GM12891 (cell line): ENCODE results near the gene OLFM1.

ENCODE experiments used
- DNase-seq: peaks from one replicate; pipeline ENCODE4 v3.0.0; 2011; ENCODE audit warnings: low spot score; ENCODE audit not compliant: insufficient read length
- FAIRE-seq: peaks from 2 replicates; lab custom pipeline; 2011; peaks lifted over from hg19 to GRCh38; lab: Jason Lieb, UNC
- PAX5 ChIP-seq: IDR thresholded peaks from 2 replicates; pipeline ENCODE4 v1.6.1; 2011; ENCODE audit warnings: low read length, moderate library complexity, mild to moderate bottlenecking; ENCODE audit not compliant: insufficient read depth, severe bottlenecking
- POLR2A ChIP-seq: IDR thresholded peaks from 2 replicates; pipeline ENCODE4 v1.6.1; 2011; ENCODE audit warnings: low read depth, low read length, control low read depth
- POLR2AphosphoS5 ChIP-seq: IDR thresholded peaks from 2 replicates; pipeline ENCODE4 v1.6.1; 2011; ENCODE audit warnings: low read depth, low read length, control low read depth
- POU2F2 ChIP-seq: IDR thresholded peaks from 2 replicates; pipeline ENCODE4 v1.6.1; 2011; ENCODE audit warnings: low read depth, mild to moderate bottlenecking, control low read depth, low read length, moderate library complexity
- SPI1 ChIP-seq: IDR thresholded peaks from 2 replicates; pipeline ENCODE4 v1.6.1; 2011; ENCODE audit warnings: low read depth, low read length, control low read depth
- TAF1 ChIP-seq: IDR thresholded peaks from 2 replicates; pipeline ENCODE4 v1.6.1; 2011; ENCODE audit warnings: low read depth, low read length, control low read depth

The OLFM1 gene

GRCh38 chr9:135116371-135116770 lies 28.9 kb downstream of the OLFM1 start:
- TF ChIP-seq PAX5 = no peak
- no peak for TF ChIP-seq POLR2A
- TF ChIP-seq POLR2AphosphoS5 = no peak
- no peak for TF ChIP-seq TAF1
- DNase-seq (no peak), FAIRE-seq (no peak)

- FAIRE-seq (no peak), DNase-seq (no peak)
- TF ChIP-seq TAF1 = no peak
- no peak for TF ChIP-seq SPI1
- no peak for TF ChIP-seq POLR2A
Measured at GRCh38 chr9:135116881-135117280, 29.4 kb downstream of the OLFM1 start.

- FAIRE-seq (no peak), DNase-seq (no peak)
- TF ChIP-seq POLR2A = no peak
- no peak for TF ChIP-seq SPI1
- TF ChIP-seq PAX5 = no peak
- TF ChIP-seq POLR2AphosphoS5 = no peak
- no peak for TF ChIP-seq TAF1
- TF ChIP-seq POU2F2 = no peak
Measured at GRCh38 chr9:135117281-135117680, 29.8 kb downstream of the OLFM1 start.

GRCh38 chr9:135119496-135120064 lies 32.1 kb downstream of the OLFM1 start:
- DNase-seq = no peak
- no peak for FAIRE-seq
- no peak for TF ChIP-seq TAF1
- no peak for TF ChIP-seq POU2F2
- TF ChIP-seq SPI1 = no peak
- no peak for TF ChIP-seq POLR2AphosphoS5
- no peak for TF ChIP-seq PAX5
- TF ChIP-seq POLR2A = no peak

- FAIRE-seq = no peak
- no peak for DNase-seq
- no peak for TF ChIP-seq TAF1
- no peak for TF ChIP-seq POU2F2
- no peak for TF ChIP-seq POLR2AphosphoS5
- no peak for TF ChIP-seq PAX5
- no peak for TF ChIP-seq SPI1
- TF ChIP-seq POLR2A = no peak
Measured at GRCh38 chr9:135120249-135120648, 32.8 kb downstream of the OLFM1 start.

- FAIRE-seq (no peak), DNase-seq (no peak)
- TF ChIP-seq POLR2A (no peak), SPI1 (no peak), TAF1 (no peak), PAX5 (no peak), POLR2AphosphoS5 (no peak), POU2F2 (no peak)
Measured at GRCh38 chr9:135122316-135122715, 34.8 kb downstream of the OLFM1 start.

- DNase-seq (no peak), FAIRE-seq (no peak)
- no peak for TF ChIP-seq SPI1
- TF ChIP-seq POLR2A = no peak
- TF ChIP-seq TAF1 = no peak
- TF ChIP-seq PAX5 = no peak
- no peak for TF ChIP-seq POU2F2
- no peak for TF ChIP-seq POLR2AphosphoS5
Measured at GRCh38 chr9:135123126-135123772, 35.8 kb downstream of the OLFM1 start.

- FAIRE-seq (no peak), DNase-seq (no peak)
- TF ChIP-seq POLR2AphosphoS5 = no peak
- no peak for TF ChIP-seq TAF1
- TF ChIP-seq PAX5 = no peak
- TF ChIP-seq SPI1 = no peak
- TF ChIP-seq POU2F2 = no peak
- TF ChIP-seq POLR2A = no peak
Measured at GRCh38 chr9:135123773-135124134, 36.3 kb downstream of the OLFM1 start.

GRCh38 chr9:135126451-135127187 lies 39.2 kb downstream of the OLFM1 start:
- FAIRE-seq (no peak), DNase-seq (no peak)

More at GRCh38 chr9:135126451-135127187, 39.2 kb downstream of the OLFM1 start:
- no peak for TF ChIP-seq PAX5
- TF ChIP-seq POLR2AphosphoS5 = no peak
